B cell (primary cell): ENCODE results near the gene TWF1. TPM values are rescaled to one million over a fixed set of nuclear protein-coding genes. Genes with fewer than 3 reads are reported as not detected.

Experiments
- ATAC-seq: fragments of 200-7000 bp; cut with Tn5 transposase; one replicate; pipeline ENCODE4 v1.10.0; 2021; ENCODE audit warnings: low read depth, mild to moderate bottlenecking, moderate number of reproducible peaks, moderate library complexity
- CTCF ChIA-PET: fragments of 350-600 bp; sonication (Branson Sonifier 250); formaldehyde crosslinking; loops from one replicate; lab custom pipeline; 2021; ENCODE audit warnings: antibody characterized with exemption, inconsistent platforms; lab: Charles Lee
- POLR2A ChIA-PET: fragments of 350-600 bp; sonication (Branson Sonifier 250); formaldehyde crosslinking; loops from one replicate; lab custom pipeline; 2021; ENCODE audit warnings: antibody characterized with exemption; lab: Charles Lee
- DNase-seq: peaks from one replicate; pipeline ENCODE4 v3.0.0; 2013
- H2AFZ ChIP-seq: 2 replicates; pipeline ENCODE4 v1.6.1; 2012; ENCODE audit warnings: mild to moderate bottlenecking, low read depth, low read length; ENCODE audit not compliant: insufficient read depth, poor library complexity, severe bottlenecking
- H3K27ac ChIP-seq, 2 donors: 1 replicate in 1 of 2; 2 replicates in 1 of 2; pipeline ENCODE4 v1.5.1; 2012 to 2013; ENCODE audit warnings: low read length in 2 of 2, mild to moderate bottlenecking in 2 of 2, moderate library complexity in 1 of 2
- H3K27me3 ChIP-seq, 4 experiments: fragments of 200-600 bp in 1 of 4; sonication (generic) in 1 of 4; replicated peaks in 1 of 4; 1 replicate in 2 of 4; 2 replicates in 2 of 4; pipeline versions ENCODE4 v1.6.1 to v1.7.0; 2013 to 2016; ENCODE audit warnings: low read length in 3 of 4, mild to moderate bottlenecking in 2 of 4, mixed read lengths in 1 of 4, moderate library complexity in 1 of 4; ENCODE audit not compliant: insufficient read depth in 4 of 4, control insufficient read depth in 3 of 4; ENCODE audit errors: control extremely low read depth in 1 of 4
- H3K36me3 ChIP-seq, 2 experiments: replicated peaks in 1 of 2; 1 replicate in 1 of 2; 2 replicates in 1 of 2; pipeline versions ENCODE4 v1.6.1 to v1.7.1; 2013; ENCODE audit warnings: low read length in 1 of 2; ENCODE audit not compliant: insufficient read depth in 2 of 2, control insufficient read depth in 1 of 2; ENCODE audit errors: control extremely low read depth in 1 of 2, extremely low read depth in 1 of 2
- H3K4me1 ChIP-seq, 2 donors: fragments of 200-600 bp in 1 of 2; sonication (generic) in 1 of 2; 1 replicate in 1 of 2; 2 replicates in 1 of 2; pipeline versions ENCODE4 v1.5.1 to v1.6.1; 2013 to 2017; ENCODE audit warnings: low read length in 2 of 2; ENCODE audit not compliant: control insufficient read depth in 2 of 2, insufficient read depth in 2 of 2
- H3K4me2 ChIP-seq: replicated peaks from 2 replicates; pipeline ENCODE3; 2012; ENCODE audit warnings: mild to moderate bottlenecking, low read depth, low read length; ENCODE audit not compliant: poor library complexity, severe bottlenecking
- H3K4me3 ChIP-seq, 5 experiments: fragments of 200-600 bp in 1 of 5; sonication (generic) in 1 of 5; 1 replicate in 3 of 5; 2 replicates in 2 of 5; pipeline versions ENCODE4 v1.5.1 to v1.7.0; 2011 to 2016; ENCODE audit warnings: low read length in 4 of 5, mild to moderate bottlenecking in 4 of 5, low read depth in 2 of 5, control low read depth in 1 of 5, moderate library complexity in 1 of 5; ENCODE audit not compliant: insufficient read depth in 1 of 5; ENCODE audit errors: control extremely low read depth in 1 of 5, extremely low read depth in 1 of 5
- H3K79me2 ChIP-seq: fragments of 200-600 bp; sonication (generic); one replicate; pipeline ENCODE4 v1.6.0; 2016; ENCODE audit warnings: low read length; ENCODE audit not compliant: control insufficient read depth, insufficient read depth
- H3K9ac ChIP-seq: fragments of 200-600 bp; sonication (generic); 2 replicates; pipeline ENCODE4 v1.6.1; 2017; ENCODE audit warnings: mild to moderate bottlenecking, low read length, moderate library complexity
- H3K9me3 ChIP-seq, 3 donors: one replicate each; pipeline versions ENCODE4 v1.6.1 to v1.7.1; 2013; ENCODE audit warnings: low read length in 2 of 3; ENCODE audit not compliant: control insufficient read depth in 2 of 3, insufficient read depth in 1 of 3; ENCODE audit errors: control extremely low read depth in 1 of 3
- H4K20me1 ChIP-seq: 2 replicates; pipeline ENCODE4 v1.6.0; 2012; ENCODE audit warnings: mild to moderate bottlenecking, low read length; ENCODE audit not compliant: insufficient read depth, control insufficient read depth, poor library complexity, severe bottlenecking
- H3K27ac Mint-ChIP-seq: one replicate; pipeline ENCODE4 v1.8.0; 2021; ENCODE audit warnings: mixed read lengths
- H3K27me3 Mint-ChIP-seq: one replicate; pipeline ENCODE4 v1.8.0; 2021; ENCODE audit warnings: mixed read lengths
- H3K4me1 Mint-ChIP-seq: one replicate; pipeline ENCODE4 v1.8.0; 2021; ENCODE audit warnings: mixed read lengths
- H3K4me3 Mint-ChIP-seq: one replicate; pipeline ENCODE4 v1.8.0; 2021; ENCODE audit warnings: mixed read lengths
- H3K9me3 Mint-ChIP-seq: one replicate; pipeline ENCODE4 v1.8.0; 2022; ENCODE audit warnings: mixed read lengths; ENCODE audit not compliant: insufficient read depth
- CTCF ChIP-seq: fragments of 200-600 bp; IDR thresholded peaks from one replicate; pipeline ENCODE4 v1.8.0; 2022; ENCODE audit warnings: antibody characterized with exemption, mild to moderate bottlenecking
- EZH2 ChIP-seq: IDR thresholded peaks from 2 replicates; pipeline ENCODE4 v1.6.1; 2012; ENCODE audit warnings: borderline replicate concordance, low read depth, mild to moderate bottlenecking, moderate library complexity, low read length; ENCODE audit not compliant: insufficient read depth, poor library complexity, severe bottlenecking
- WGBS: methylation state at CpG from one replicate; pipeline ENCODE4 v1.1.5; 2013; ENCODE audit warnings: missing lambda C conversion rate; ENCODE audit not compliant: insufficient coverage; 5-methylcytosine and 5-hydroxymethylcytosine counted together
- intact Hi-C: fragments of 100-400 bp; cut with micrococcal nuclease; formaldehyde crosslinking; loops from one replicate; pipeline ENCODE4 v1.10.0; 2022
- polyA plus RNA-seq: library from polyadenylated mRNA; depleted of rRNA; stranded (reverse); fragments of >200 nt; gene quantifications from 2 replicates; pipeline ENCODE4 v1.2.3, GENCODE V29; 2012
- total RNA-seq, 2 donors: library from RNA; stranded (reverse); fragments of 120-200 nt in 1 of 2; gene quantifications; 1 replicate in 1 of 2; 2 replicates in 1 of 2; pipeline versions ENCODE4 v1.2.3 to v1.2.4, GENCODE V29; 2013 to 2022

Gene TWF1
- total and polyA plus RNA-seq, 2 donors (not counting 1 experiment from before 2014, with no cell fraction given): 19.6 to 34.3 TPM

- Mint-ChIP-seq H3K27me3 (no peaks in the 10 kb centered on the region), H3K4me1 (peaks cover 12% of the 10 kb centered on the region), H3K27ac (no peak overlapping the region), H3K4me3 (no peak overlapping the region), H3K9me3 (no peaks in the 10 kb centered on the region)
- no peaks in the 10 kb centered on the region for H3K36me3 ChIP-seq
- no peak overlapping the region for H2AFZ ChIP-seq
- H3K79me2 ChIP-seq: peaks cover 24% of the 10 kb centered on the region
- no peaks in the 10 kb centered on the region for H4K20me1 ChIP-seq
- H3K9me3 ChIP-seq: no peaks in the 10 kb centered on the region
- H3K4me1 ChIP-seq: peaks cover 7% of the 10 kb centered on the region in 2 donors
- DNase-seq: no peak
- H3K9ac ChIP-seq: no peak overlapping the region
- no peak overlapping the region for H3K4me3 ChIP-seq
- intact Hi-C loops: no loop called here
- no peak for ATAC-seq
- no peak for TF ChIP-seq CTCF
- no peaks in the 10 kb centered on the region for H3K27me3 ChIP-seq
- ChIA-PET POLR2A (no interaction called here), CTCF (no interaction called here)
- no CpG with 5 or more reads among the region's 4 CpGs for WGBS
- H3K4me2 ChIP-seq: no peak overlapping the region
- H3K27ac ChIP-seq: no peak overlapping the region
Observed at GRCh38 chr12:43840338-43840737, 34.2 kb upstream of the TWF1 start.

GRCh38 chr12:43836475-43836989 lies 30.4 kb upstream of the TWF1 start:
- CTCF ChIA-PET: interaction anchor here (1.3 to 1.9 kb wide), 3 partner anchors 28 to 46 kb away, joined by 5 to 14 read pairs (median 8); partner anchors contain the start of gene TWF1
- Histone ChIP-seq H3K36me3 (no peaks in the 10 kb centered on the region), H3K9ac (peak overlapping the region; percentile 85), H3K4me3 (peak overlapping the region; percentile 41 to 80 (median 73)), H3K27ac (peak overlapping the region; percentile 79 to 93), H3K4me1 (peaks cover 12% of the 10 kb centered on the region in 2 donors), H3K79me2 (peaks cover 24% of the 10 kb centered on the region), H2AFZ (peak overlapping the region; percentile 94), H3K27me3 (no peaks in the 10 kb centered on the region), H3K4me2 (peak overlapping the region; percentile 88), H4K20me1 (no peaks in the 10 kb centered on the region), H3K9me3 (no peaks in the 10 kb centered on the region)
- Mint-ChIP-seq H3K27me3 (no peaks in the 10 kb centered on the region), H3K4me1 (peaks cover 19% of the 10 kb centered on the region), H3K4me3 (peak overlapping the region; percentile 90), H3K27ac (peak overlapping the region; percentile 74), H3K9me3 (no peaks in the 10 kb centered on the region)
- POLR2A ChIA-PET: interaction anchor here (0.5 to 2.2 kb wide), 2 partner anchors 28 to 30 kb away, joined by 3 to 17 read pairs; partner anchors contain the start of gene TWF1
- DNase-seq (no peak), ATAC-seq (peak; percentile 19)
- intact Hi-C loops: loop anchor here (1.0 to 10.0 kb wide), 3 partner anchors 30 to 1692 kb away; partner anchors contain the start of genes GXYLT1, IRAK4, PUS7L and TWF1
- TF ChIP-seq CTCF: no peak
- no peak for TF ChIP-seq EZH2
- WGBS: no CpG with 5 or more reads among the region's 8 CpGs
